ENCODE data around the gene SOWAHA.
A peak's percentile ranks its signal among the peaks of the same experiment; 100 is the strongest.

SOWAHA gene

DNA sequence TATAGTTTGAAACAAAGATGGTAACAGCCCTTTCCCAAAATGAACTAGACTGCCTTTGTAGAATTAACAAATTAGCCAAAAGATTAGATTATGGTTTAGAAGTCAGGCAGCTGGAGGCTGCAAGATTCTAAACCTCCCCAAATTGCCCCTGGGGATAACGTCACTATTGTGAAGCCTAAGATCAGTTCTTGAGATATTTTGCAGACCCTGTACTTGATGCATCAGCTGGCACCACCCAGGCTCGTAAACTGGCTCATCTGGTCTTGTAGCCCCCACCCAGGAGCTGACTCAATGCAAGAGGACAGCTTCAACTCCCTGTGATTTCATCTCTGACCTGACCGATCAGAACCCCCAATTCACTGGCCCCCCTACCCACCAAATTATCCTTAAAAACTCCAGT is 4.2 kb upstream of the SOWAHA start:
- no peak for DNase-seq (ENCODE audit: low spot score)

- no peak for DNase-seq (ENCODE audit: low spot score)
These were observed 2.5 kb upstream of the SOWAHA start for GRCh38 chr5:132810605-132811004.

DNA sequence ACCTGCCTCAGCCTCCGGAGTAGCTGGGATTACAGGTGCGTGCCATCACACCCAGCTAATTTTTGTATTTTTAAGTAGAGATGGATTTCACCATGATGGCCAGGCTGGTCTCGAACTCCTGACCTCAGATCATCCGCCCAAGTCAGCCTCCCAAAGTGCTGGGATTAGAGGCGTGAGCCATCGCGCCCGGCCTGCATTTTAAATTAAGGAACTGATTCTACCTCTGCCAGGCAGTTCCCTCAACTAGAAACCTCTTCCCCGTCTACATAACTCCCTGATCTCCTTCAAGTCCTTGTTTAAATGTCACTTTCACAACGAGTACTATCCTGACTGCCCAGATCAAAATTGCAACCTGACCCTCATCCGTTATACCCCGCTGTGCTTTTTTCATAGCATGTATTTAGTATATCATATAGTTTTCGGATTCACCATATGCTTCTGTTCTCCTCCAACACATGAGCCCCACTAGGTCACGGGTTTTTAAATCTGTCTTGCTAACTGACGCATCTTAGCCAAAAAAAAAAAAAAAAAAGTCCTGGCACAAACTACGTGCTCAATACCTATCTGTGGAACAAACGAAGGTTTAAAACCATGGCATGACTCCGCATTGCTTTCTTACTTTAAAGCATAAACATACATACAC is 858 bp upstream of the SOWAHA start:
- no peak for DNase-seq (ENCODE audit: low spot score)

DNA sequence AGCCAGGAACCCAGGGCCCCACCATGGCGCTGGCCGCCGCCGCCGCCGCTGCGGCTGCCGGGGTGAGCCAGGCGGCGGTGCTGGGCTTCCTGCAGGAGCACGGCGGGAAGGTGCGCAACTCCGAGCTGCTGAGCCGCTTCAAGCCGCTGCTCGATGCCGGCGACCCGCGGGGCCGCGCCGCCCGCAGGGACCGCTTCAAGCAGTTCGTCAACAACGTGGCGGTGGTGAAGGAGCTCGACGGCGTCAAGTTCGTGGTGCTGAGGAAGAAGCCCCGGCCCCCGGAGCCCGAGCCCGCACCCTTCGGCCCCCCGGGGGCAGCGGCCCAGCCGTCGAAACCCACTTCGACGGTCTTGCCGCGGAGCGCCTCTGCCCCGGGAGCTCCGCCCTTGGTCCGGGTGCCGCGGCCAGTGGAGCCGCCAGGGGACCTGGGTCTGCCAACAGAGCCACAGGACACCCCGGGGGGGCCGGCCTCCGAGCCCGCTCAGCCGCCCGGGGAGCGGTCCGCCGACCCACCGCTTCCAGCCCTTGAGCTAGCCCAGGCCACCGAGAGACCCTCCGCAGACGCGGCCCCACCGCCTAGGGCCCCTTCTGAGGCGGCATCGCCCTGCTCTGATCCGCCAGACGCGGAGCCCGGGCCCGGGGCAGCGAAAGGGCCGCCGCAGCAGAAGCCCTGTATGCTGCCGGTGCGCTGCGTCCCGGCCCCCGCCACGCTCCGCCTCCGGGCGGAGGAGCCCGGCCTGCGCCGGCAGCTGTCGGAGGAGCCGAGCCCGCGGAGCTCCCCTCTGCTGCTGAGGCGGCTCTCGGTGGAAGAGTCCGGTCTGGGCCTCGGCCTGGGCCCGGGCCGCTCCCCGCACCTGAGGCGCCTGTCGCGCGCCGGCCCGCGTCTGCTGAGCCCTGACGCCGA is 749 bp downstream of the SOWAHA start:
- DNase-seq (ENCODE audit: low spot score) = no peak

DNA sequence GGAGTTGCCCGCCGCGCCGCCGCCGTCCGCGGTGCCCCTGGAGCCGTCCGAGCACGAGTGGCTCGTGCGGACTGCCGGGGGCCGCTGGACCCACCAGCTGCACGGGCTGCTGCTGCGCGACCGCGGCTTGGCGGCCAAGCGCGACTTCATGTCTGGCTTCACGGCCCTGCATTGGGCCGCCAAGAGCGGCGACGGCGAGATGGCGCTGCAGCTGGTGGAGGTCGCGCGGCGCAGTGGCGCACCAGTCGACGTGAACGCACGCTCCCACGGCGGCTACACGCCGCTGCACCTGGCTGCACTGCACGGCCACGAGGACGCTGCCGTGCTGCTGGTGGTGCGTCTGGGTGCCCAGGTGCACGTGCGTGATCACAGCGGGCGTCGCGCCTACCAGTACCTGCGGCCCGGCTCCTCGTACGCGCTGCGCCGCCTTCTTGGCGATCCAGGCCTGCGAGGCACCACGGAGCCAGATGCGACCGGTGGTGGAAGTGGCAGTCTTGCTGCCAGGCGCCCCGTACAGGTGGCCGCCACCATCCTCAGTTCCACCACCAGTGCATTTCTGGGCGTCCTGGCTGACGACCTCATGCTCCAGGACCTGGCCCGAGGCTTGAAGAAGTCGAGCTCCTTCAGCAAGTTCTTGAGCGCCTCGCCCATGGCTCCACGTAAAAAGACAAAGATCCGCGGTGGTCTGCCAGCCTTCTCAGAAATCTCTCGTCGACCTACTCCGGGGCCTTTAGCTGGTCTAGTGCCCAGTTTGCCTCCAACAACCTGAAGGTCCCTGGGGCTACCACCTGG is 1.6 kb downstream of the SOWAHA start:
- DNase-seq (ENCODE audit: low spot score) = no peak

GRCh38 chr5:132815454-132815853 is 2.4 kb downstream of the SOWAHA start:
- DNase-seq (ENCODE audit: low spot score) = no peak

- no peak for DNase-seq (ENCODE audit: low spot score)
These were observed 3.0 kb downstream of the SOWAHA start for GRCh38 chr5:132816083-132816482.

DNA sequence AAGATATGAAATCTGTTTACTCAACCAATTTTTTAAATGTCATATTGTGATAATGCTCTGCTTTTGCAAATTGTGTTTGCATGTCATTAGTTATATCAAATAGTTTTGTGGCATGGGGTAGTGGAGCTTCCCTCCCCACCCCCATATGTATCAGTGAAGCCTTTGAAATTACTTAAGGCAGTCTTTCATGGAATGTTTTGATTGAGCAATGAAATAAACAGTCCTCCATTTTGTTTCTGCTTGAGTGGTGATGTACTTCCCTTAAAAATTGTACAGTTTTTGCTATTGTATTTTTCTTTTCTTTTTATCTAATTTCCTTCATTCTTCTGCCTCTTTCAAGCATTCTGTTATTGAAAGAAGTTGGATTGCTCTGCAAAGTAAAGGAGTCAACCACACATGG is 3.5 kb downstream of the SOWAHA start:
- DNase-seq (ENCODE audit: low spot score) = no peak

GRCh38 chr5:132817011-132817410 is 3.9 kb downstream of the SOWAHA start:
- DNase-seq (ENCODE audit: low spot score) = no peak

DNA sequence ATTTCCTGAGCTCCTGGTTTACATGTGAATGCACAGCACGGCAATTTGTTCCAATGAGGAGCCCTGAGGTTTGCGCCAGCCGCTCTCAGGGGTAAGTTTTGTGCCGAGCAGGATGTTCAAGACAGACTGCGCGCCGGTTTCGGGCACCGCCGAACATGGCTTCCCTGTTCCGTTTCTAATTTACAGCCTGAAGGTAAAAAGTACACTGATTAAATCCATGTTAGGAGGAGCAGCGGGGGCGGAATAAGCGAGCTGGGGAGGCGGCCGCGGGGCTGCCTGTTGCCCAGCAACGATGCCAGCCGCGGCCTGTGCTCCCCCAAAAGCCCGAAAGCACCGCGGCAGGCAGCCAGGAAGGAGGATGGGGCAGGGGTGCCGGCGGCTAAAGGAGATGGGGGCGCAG is 6.4 kb downstream of the SOWAHA start:
- DNase-seq (ENCODE audit: low spot score) = no peak

- DNase-seq (ENCODE audit: low spot score) = peak; percentile 84
These were observed 7.2 kb downstream of the SOWAHA start for GRCh38 chr5:132820162-132820754.

- DNase-seq (ENCODE audit: low spot score) = no peak
These were observed 8.2 kb downstream of the SOWAHA start for GRCh38 chr5:132821350-132821749.

DNA sequence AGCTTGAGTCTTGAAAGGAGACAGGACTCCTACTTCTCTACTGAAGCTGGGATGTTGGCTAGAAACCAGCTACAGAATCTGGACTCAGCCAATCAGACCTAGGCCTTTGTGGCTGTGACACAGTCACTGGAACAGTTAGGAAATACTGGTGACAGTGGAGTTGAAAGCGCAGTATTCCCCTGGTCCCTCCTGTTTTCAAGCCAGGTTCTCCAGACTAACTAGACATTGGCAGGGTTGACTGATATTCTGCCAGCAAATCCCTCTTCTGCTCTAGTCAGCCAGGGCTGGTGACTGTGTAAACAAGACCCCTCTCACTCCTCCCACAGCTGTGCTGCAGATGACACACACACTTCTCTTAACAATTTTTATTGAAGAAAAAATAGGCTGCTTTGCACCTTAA is 8.7 kb downstream of the SOWAHA start:
- DNase-seq (ENCODE audit: low spot score) = no peak

GRCh38 chr5:132822650-132823480 is 9.8 kb downstream of the SOWAHA start:
- no peak for DNase-seq (ENCODE audit: low spot score)

DNA sequence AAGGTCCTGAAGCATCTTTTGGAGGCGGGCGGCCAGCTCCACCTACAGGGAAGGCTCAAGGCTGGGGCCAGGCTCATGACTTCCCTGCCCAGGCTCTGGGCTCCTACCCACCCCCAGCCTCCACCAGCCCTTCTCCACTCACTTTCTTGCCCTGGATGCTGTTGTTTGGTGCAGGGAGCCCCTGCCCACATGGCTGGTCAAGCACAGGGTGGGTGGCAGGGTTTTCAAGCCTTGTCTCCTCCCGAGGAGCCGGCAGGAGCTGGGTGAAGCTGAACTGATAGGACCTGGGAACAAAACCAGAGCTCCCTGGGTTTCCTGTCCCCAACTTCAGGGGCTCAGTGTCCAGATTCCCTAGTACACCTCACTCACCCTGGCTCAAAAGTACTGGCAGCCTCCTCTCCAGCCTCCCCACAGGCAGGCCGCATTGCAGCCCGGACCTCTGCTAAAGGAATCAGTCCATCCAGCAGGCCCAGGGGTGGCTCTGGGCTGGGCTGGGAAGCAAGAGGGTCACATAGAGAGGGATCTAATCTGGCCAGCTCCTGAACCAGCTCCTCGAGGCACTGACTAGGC is 10.5 kb downstream of the SOWAHA start:
- no peak for DNase-seq (ENCODE audit: low spot score)

DNA sequence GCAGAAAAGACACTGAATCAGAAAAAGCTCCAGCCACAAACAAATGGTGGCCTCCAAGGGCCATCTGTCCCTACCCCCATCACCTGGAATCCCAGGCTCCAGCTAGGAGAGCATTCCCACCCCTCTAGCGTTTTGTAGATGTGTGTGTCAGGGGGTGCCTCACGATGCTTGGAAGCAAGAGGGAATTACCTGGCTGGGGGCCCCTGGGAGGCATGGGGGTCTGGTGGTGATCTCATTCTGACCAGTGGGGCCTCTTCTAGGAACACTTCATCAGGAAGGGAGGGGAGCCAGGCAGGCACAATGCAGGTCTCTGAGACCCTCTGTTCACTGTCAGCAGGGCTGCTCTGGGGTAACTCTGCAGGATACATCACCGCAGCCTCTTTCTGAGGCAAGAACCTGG is 11.3 kb downstream of the SOWAHA start:
- DNase-seq (ENCODE audit: low spot score) = no peak

DNA sequence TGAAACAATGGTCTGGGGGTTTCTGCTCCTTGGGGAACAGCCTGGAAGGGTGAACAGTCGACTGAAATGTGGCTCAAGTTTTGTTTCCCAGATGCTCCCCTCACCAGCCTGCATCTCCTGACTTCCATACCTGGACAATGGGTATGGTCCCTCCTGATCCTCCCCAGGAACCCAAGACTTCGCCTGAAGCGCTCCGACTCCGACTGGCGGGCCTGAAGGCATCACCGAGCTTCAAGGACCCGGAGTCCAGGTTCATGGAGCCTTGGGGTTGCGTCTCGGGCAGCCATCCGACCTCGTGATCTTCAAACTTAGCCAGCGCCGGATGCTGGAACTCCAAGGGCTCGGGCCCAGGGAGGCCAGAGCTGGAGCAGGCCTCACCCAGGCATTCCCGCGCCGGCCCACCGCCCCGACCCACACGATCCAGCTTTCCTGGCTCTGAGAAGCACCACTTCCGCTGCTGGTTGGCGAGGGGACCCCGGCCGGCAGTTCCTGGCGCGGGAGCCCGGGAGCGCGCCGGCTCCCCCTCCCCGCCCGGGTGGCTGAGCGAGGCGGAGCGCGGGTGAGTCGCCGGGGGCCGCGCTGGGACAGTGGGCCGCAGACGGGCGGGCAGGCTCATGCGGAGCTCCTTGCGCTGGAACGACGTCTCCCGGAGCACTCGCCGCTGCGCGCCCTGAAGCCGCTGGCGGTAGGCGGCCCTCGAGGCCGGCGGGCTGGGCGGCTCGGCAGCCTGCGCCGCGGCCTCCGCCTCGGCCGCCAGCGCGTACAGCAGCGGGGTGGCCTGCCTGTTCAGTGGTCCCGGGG is 12.1 kb downstream of the SOWAHA start:
- no peak for DNase-seq (ENCODE audit: low spot score)

- no peak for DNase-seq (ENCODE audit: low spot score)
These were observed 12.8 kb downstream of the SOWAHA start for GRCh38 chr5:132825834-132826391.

DNA sequence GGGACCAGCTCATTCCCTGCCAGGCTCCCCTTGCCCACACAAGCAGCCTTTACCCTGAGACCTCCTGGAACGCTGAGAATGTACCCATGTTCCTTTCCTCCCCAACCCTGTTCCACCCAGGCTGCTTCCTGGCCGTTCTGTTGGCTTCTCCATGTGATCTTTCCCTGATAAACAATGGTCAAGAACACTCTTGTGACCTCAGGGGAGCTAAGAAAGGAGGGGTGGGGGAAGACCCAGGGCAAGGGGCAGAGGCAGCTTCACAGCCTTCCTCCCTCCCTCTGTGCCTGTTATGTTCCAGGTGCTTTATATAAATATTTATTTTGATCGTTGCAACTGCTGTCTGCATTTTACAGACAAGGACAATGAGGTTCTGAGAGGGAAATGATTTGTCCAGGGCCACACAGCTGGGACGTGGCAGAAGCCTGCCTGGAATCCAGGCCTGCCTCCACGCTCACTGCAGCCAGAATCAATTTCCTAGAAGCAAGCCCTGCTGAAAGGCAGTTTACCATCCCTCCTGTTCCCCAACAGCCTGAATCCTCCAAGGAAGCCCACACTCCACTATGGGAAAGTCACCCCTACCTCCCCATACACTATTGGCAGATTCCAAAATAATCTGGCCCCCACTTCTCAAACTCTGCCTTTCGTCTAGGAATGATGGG is 13.5 kb downstream of the SOWAHA start:
- no peak for DNase-seq (ENCODE audit: low spot score)

Measured in CD4-positive, alpha-beta T cell treated with Interleukin-6 at 100 ng/mL for 8 hours (primary cell).